Islet precursor cell (in vitro differentiated cells): ENCODE results near the gene LYST.

Experiments used
- DNase-seq: peaks from one replicate; pipeline ENCODE4 v3.0.0-alpha.2; 2018

Gene LYST

DNA sequence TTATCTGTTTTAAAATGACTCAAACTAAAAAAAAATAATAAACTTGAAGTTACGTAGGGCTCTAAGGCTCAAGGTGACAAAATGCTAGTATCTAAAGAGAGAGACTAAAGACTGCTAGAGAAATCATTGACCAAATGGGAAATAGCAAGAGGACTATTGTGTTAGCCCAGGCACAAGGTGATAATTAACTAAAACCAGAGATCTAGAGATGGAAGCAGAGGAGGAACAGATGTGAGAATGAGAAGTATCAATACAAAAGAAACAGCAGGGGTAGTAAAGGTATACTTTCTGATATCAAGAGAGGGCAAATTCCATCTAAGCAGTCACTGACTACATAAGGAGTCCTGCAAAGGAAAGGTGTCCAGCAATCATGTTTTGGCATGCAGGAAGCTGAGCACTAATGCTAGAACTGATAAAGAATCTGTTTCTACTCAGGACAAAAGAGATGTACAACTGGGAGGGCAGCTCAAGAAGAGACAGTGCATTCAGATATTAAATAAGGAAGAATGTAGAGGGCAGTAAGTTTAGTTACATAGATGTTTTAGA lies 116.9 kb downstream of the LYST start:
- no peak for DNase-seq

DNA sequence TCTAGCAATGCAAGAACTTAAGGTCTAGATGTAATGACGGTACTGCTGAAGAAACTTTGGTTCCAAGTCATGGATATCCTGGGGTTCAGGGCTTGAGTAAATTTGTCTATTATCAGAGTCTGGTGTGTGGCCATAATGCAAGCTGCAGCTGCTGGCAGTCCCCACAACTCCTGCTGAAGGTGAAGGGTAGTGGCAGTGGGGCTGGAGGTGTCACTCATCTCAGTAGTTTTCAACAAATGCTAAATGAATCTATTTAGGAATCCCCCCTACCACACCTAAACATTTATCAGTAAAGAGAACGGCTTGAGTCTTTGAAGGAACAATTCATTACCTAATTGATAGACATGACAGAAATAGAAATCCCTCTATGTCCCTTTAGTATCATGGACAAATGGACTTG lies 118.0 kb downstream of the LYST start:
- DNase-seq = no peak

DNA sequence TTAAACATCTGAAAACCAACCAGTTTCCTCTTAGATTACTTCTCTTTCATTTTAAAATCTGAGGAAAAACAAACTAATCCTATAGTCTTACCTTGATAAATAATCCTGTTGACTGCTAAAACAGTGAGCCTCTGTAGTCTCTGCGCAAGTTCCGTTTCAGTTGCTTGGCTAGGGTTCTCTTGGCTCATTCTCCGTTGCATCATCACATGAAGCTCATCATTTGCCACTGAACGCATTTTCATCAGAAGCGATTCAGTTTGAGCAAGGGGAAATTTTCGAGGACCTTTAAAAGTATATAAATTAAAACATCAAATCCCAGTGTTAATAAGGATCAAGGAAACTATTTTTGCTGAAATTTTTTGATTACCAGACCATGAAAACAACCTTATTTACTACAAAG lies 120.5 kb downstream of the LYST start:
- no peak for DNase-seq

DNA sequence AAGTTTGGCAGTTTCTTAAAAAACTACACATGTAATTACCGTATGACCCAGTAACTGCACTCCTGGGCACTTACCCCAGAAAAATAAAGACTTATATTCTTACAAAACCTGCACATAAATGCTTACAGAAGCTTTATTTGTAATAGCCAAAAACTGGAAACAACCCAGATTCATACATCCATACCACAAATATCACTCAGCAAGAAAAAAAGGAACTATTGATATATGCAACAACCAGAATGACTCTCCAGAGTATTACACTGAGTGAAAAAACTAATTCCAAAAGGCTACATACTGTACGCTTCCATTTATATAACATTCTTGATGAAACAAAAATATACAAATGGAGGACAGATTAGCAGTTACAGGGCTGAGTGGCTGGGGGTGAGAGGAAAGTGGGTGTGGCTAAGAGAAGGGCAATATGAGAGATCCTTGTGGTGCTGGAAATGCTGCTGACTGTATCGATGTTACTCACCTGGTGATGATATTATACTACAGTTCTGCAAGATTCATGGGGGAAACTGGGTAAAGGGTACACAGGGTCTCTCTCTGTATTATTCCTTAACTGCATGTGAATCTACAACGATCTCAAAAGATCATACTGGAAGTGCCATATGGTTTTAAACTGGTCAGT lies 121.1 kb downstream of the LYST start:
- DNase-seq = no peak

DNA sequence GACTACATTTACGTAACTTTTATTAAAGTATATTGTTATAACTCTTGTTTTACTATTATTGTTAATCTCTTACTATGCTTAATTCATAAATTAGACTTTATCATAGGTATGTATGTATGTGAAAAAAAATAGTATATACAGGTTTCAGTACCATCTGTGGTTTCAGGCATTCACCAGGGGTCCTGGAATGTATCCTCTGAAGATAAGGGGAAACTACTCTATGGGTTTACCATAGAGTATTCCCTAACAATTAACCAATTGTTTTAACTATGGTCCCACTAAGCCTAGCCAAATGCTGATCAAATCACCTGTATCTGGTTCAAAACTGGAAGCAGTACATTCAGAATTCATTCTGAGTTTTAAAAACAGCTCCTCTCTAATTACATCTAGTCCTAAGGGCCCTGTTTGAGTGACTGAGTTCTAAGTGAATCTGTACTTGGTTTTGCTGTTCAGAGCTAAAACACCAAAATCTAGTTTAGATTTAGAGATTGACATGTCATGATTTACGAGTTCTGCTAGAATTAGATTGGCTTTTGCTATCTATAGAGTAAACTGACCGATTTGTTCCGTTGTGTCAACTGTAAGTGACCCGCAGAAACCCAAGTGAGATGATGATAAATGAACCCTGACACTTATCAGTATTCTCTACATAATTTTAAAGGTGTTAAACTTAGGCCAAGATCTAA lies 123.6 kb downstream of the LYST start:
- DNase-seq = no peak

DNA sequence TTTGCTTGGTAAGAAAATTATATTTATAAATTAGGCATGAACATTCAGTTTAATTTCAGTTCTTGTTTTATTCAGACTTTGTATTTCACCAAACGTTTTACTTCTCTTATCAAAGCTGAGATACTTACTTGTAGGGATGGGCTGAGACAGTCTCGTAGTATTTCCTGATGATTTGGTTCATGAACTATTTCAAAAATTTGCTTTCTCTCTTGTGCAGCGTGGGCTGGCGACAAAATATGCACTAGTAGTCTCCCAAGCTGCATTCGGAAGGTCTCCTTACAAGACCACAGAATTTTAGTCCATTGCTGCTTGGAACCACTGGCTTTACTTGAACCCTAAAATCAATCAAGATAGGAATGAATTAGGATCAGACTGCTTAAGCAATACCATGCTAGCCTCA lies 125.4 kb downstream of the LYST start:
- peak; percentile 80 for DNase-seq

DNA sequence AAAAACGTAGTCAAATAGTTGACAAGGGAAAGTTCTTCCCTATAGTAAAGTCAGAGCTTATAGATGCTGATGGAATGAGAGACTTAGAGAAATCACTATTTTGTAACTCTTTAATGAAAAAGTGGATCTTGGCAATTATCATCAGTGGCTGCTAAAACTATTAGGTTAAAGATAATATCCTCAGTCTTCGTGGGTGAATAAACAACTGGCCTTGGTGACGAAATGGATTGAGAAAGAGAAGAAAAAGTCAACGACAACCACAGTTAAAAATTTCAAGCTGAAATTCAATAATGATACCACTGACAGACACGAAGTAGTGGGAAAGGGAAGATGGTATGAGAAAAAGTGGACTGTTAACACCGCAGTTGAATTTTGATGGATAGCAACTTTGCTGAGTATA lies 127.1 kb downstream of the LYST start:
- DNase-seq = no peak

DNA sequence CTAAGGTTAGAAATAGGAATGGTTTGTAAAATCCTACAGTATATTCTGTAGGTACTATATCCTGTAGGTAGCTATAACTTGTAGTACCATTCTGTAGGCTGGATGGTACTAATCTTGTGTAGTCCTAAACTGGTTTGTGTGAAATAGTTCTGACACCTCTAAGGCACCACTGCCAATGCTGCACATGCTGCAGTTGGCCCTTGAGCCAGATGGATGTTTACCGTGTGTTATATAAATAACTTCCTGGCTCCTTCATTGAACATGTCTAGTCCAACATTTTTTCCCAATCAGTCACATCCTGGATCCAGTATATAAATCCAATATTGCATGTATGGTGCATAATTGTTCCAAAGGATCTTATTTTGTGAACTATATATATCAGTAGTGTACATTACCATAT lies 127.6 kb downstream of the LYST start:
- DNase-seq = no peak

DNA sequence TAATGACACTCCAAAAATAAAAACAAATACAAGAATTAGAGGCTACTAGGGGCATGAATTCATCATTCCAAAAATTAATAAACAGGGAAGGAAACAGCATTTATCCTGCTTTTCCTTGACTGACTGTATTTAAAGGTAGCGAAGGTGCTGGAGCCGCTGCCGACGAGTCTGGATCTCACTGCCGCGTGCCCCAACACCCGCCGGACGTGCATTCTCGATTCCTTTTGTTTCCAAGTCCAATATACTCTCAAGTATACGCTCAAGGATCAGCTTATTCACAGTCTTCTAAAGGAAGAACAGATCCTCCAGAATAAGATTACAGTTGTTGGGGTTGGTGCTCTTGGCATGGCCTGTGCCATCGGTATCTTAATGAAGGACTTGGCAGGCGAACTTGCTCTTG lies 129.0 kb downstream of the LYST start:
- no peak for DNase-seq

DNA sequence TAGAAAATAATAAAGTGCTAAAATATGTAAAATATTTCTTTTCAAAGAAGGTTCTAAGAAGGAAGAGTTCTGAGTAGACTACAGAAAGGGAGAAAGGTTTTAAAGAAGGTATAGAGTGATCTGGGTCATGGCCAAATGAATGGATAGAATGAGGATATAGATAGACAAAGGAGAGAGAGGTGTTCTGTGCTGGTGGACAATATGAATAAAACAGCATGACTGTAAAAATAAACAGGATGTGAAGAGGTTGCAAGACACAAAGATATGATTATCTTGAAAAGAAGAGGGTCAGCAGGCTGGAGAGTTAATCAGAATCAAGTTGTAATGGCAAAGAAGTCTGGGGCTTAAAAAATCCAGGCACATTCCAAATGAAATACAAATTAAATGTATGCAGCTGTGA lies 130.4 kb downstream of the LYST start:
- DNase-seq = no peak

DNA sequence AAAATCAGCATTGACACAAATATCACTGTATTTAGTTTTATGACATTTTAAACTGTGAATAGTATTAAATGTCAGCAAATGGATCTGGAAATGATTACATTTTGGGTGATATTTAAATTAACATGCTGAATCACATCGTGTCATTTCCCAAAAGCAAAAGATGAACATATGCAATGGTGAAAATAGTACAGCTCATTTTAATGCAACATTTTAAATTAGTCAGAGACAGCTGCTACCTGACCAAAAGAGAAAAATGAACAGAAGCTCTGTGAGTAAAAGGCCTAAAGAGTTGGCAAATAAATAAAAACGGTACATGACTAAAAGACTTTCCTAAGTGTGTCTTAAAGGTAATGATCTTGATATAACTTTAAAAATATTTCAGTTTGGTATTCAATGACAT lies 131.1 kb downstream of the LYST start:
- DNase-seq = no peak

DNA sequence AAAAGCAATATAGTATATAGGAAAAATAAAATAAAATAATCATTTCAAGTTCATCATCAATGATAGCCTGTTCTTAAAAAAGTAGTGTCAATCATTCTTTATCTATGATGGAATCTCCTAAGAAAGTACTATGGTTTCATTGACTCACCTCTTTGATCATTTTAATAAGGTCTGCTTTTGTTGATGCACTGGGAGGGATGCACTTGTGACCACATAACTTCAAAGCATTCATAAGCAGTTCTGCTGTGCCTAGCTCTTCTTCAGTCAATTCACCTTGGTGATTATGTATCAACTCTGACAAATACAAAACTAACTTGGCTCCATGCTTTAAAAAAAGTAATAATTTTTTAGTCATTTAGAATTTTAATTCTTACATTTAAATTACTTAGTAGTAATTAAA lies 132.4 kb downstream of the LYST start:
- DNase-seq = no peak

DNA sequence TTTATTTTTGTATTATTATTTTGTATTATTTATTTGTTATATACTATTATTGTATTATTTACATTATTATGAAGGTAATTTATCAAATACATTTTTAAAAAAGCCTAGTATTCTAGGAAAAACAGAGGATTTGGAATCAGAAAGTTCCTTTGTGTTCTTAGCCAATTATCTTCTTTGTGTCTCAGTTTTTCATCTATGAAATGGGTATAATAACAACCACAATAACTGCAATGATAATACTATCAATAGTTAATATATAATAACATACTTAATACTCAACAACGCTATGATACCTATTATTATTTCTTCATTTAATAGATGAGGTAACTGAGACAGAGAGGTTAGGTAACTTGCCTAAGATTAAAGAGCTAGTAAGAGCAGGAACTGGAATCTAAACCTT lies 136.7 kb downstream of the LYST start:
- no peak for DNase-seq

DNA sequence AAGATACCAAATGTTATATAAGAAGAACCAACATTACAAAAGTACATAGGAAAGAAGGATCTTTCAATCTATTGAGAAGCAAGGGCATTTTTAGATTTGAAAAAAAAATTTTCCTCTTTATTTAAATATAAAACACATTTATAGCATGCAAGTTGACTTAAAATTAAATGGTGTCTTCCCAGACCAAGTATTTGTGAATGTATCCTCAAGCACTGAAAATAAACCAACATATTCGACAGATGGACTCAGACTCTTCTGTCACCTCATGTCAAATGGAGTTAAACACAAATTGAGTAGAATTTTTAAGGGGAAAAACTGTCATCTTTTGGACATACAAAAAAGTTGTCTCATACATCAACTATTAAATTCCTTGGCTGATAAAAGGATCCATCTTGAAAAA lies 140.1 kb downstream of the LYST start:
- DNase-seq = no peak

DNA sequence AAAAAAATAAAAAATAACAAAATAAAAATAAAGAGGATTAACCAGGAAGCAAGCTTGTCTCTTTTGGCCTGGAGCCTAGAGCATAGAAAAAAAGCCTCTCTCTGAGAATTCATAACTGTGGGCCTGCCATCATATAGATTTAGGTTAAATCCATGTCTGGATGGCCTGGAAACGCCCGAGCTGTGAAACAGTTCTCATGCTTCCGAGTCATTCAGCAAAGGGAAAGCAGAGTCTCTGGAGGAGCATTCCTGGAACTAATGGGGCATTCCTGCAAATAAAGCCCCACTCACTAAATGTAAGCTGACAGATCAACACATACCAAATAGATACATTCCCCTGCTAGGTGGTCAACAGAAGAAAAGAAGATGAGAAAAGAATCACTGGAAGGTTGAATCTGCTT lies 141.3 kb downstream of the LYST start:
- DNase-seq = peak; percentile 72

DNA sequence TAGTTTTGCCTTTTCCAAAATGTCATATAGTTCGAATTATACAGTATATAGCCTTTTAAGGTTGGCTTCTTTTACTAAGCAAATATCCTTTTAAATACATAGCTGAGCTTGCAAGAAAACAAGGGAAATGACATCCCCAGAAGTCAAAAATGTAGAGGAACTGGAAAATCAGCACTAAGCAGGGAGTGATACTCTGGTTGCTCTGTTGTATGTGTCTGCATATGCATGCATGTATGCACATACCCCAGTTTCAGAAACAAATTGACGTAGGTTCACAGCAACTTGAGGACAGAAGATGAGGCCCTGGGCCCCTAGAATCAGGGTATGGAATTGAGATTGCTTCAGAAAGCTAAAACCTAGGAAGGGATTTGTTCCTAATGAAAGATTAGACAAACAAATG lies 142.0 kb downstream of the LYST start:
- no peak for DNase-seq

DNA sequence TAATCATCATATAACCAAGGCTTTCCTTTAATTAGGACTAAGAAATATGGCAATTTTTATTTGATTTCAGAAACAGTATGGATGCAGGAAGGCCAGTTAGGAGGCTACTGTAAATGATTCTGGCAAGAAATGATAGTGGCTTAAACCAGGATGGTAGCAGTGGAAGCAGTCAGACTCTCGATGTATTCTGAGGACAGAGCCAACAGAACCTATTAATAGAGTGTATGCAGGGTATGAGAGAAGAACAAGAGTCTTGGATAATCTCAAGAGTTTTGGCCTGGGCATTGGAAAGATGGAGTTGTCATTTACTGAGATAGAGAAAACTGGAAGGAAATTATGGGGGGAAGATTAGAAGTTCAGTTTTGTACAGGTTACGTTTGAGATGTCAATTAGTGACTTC lies 143.8 kb downstream of the LYST start:
- DNase-seq = no peak

DNA sequence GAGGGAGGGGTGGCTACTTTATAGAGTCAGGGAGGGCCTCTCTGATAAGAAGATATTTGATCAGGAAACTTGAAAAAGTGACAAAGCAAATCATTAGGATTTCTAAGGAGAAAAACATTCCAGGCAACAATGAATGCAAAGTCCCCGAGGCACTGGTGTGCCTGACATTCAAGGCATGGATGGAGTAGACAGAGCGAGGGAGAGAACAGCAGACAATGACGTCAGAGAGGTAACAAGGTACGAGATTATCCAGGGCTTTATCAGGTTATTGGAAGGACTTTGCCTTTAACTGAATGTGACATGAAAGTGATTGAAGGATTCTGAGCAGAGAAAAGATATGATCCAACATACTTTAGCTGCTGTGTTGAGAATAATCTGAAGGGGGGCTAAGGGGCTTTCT lies 144.7 kb downstream of the LYST start:
- DNase-seq = no peak

DNA sequence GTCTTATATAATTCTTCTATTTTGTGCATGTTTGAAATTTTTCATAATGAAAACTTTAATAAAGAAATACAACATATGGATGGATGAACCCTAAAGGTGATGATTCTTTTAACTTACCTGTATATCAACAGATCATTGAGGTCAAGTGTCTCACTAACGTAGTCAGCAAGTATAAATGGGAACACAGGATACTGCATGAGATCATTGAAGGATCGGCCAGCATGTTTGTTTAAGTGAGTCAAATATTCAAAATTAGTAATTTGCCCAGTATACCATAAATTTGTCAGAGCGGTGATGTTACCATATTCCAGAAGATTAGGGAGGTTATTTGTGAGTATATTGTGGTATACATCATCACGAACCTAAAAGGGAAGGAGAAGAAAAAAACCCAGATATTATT lies 146.2 kb downstream of the LYST start:
- no peak for DNase-seq

DNA sequence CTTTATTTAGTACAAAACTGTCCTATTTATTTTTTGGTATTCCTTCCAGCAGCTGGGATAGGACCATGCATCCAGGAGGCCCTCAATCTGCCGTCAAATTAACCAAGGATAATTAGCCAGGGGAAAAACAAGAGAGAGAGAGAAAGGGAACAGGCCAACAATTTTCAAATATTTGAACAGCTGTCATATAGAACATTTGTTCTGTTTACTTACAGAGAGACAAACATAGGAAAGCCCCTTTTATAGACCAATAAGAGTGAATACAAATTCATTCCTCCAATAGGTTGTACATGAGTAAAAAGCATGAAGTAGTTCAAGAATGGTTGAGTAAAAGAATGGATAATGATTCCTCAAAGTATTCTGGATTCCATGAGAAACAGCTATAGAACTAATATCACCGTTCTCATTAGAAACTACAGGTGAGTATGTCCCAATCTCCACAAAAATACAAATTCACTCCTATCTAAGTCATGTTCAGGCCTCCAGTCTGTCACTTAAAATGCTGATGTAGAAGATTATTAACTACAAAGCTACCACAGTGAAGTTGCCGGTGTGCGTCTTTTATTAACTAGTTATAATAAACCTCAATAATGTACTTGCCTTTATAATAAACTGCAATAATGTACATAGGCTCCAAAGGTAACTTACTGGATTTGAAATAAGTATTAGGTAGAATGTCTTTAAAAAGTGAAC lies 152.4 kb downstream of the LYST start:
- no peak for DNase-seq

DNA sequence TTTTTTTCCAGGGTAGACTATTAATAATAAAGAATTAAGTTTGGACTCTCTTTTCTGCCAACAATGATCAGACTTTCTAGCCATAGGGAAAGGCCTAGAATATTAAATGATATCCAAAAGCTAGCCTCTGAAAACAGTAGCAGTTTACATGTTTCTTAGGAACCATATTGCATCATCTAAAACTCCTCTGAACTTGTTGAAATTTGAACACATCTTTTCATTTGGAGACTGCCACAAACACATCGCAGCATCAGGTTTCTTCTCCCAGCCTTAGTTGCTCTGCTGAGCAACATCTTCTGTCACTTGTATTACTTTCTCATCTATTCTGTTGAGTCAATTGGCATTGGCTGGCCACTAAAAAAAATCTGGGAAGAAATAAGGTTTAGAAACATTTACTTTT lies 153.9 kb downstream of the LYST start:
- DNase-seq = no peak

DNA sequence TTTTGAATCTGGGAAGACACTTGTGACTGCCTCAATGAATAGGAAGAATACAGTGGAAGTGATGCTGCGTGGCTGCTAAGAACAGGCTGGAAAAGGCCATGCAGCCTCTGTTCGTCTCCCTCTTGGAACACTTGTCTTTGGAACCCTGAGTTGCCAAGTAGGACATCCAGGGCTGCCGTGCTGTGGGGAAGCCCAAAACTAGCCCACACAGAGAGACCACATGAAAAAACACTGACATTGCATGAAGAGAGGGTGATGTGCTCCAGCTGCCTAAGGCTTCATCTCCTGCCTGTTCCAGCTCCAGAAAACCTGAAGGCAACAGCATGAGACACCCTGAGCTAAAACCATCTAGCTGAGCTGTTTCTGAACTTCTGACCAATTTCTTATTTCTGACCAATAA lies 156.0 kb downstream of the LYST start:
- DNase-seq = no peak

DNA sequence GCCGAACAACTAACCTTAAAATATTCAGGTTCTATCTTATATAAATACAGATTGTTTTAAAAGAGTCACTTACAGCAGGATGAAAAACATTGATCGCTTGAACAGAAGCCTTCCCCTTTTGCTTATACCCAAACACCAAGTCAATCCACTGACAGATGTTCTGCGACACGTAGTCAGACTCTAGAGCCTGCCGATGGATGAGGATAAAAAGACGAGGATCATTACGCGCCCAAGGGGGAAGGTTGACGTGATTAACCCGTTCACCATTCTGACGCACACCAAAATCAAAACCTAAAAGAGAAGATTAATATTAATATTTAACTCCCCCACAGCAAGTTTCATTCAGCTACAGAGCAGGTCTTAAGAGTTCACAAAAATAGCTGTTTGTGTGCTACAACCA lies 157.7 kb downstream of the LYST start:
- no peak for DNase-seq

DNA sequence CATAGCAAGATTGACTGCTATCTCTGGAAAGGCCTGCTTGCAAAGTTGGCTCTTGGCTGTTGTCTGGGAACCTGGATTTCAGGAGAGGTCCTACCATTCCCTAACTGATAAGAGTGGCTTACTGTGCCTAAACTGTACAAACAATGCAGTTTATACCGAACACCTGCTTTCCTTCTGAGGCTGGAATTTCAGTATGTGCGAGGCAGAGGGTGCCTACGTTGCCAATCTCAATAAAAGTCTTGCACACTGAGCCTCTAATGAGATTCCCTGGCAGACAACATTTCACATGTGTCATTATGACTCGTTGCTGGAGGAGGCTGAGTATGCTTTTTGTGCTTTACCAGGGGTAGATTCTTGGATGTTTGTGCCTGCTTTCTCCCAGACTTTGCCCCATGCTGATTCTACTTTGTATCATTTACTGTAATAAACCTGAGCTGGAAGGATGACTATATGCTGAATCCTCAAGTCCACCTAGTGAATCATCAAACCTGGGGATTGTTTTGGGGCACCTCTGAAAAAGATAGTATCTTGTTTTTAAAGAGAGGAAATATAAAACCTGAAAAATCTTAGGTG lies 158.2 kb downstream of the LYST start:
- peak; percentile 77 for DNase-seq
